DND-41 (cell line): ENCODE data around the gene CALN1.

Source experiments
- EZH2 ChIP-seq: IDR thresholded peaks from 3 replicates; pipeline ENCODE4 v1.6.1; 2012; ENCODE audit warnings: borderline replicate concordance, low read depth, mild to moderate bottlenecking, moderate library complexity, low read length, inconsistent platforms; ENCODE audit not compliant: severe bottlenecking
- TF ChIP-seq, protein P1 (sequence below): IDR thresholded peaks from 2 replicates; pipeline ENCODE4 v1.5.1; 2012; ENCODE audit warnings: borderline replicate concordance, low read length, moderate library complexity, mild to moderate bottlenecking; ENCODE audit not compliant: poor library complexity, severe bottlenecking; ENCODE audit errors: extremely low read depth

GRCh38 chr7:72015136-72015535, 397.0 kb downstream of the CALN1 start:
- TF ChIP-seq, protein P1, sequence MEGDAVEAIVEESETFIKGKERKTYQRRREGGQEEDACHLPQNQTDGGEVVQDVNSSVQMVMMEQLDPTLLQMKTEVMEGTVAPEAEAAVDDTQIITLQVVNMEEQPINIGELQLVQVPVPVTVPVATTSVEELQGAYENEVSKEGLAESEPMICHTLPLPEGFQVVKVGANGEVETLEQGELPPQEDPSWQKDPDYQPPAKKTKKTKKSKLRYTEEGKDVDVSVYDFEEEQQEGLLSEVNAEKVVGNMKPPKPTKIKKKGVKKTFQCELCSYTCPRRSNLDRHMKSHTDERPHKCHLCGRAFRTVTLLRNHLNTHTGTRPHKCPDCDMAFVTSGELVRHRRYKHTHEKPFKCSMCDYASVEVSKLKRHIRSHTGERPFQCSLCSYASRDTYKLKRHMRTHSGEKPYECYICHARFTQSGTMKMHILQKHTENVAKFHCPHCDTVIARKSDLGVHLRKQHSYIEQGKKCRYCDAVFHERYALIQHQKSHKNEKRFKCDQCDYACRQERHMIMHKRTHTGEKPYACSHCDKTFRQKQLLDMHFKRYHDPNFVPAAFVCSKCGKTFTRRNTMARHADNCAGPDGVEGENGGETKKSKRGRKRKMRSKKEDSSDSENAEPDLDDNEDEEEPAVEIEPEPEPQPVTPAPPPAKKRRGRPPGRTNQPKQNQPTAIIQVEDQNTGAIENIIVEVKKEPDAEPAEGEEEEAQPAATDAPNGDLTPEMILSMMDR: no peak
- TF ChIP-seq EZH2: no peak
